Measurements from ENCODE around the gene GRM4.

- TF ChIP-seq, protein P1, sequence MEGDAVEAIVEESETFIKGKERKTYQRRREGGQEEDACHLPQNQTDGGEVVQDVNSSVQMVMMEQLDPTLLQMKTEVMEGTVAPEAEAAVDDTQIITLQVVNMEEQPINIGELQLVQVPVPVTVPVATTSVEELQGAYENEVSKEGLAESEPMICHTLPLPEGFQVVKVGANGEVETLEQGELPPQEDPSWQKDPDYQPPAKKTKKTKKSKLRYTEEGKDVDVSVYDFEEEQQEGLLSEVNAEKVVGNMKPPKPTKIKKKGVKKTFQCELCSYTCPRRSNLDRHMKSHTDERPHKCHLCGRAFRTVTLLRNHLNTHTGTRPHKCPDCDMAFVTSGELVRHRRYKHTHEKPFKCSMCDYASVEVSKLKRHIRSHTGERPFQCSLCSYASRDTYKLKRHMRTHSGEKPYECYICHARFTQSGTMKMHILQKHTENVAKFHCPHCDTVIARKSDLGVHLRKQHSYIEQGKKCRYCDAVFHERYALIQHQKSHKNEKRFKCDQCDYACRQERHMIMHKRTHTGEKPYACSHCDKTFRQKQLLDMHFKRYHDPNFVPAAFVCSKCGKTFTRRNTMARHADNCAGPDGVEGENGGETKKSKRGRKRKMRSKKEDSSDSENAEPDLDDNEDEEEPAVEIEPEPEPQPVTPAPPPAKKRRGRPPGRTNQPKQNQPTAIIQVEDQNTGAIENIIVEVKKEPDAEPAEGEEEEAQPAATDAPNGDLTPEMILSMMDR (IDR thresholded peaks at IDR 0.05; ENCODE audit: low read length): no peak
- TF ChIP-seq EZH2 (IDR thresholded peaks at IDR 0.05; ENCODE audit: borderline replicate concordance, low read length): no peak
Observed at GRCh38 chr6:33998660-33999059, 147.2 kb downstream of the GRM4 start.

Measured in OCI-LY1 (cell line).